Keratinocyte (primary cell): Measurements from ENCODE around the gene MRPS7. TPM values are rescaled to one million over a fixed set of nuclear protein-coding genes. Genes with fewer than 3 reads are reported as not detected.
A peak's percentile ranks its signal among the peaks of the same experiment; 100 is the strongest.

ENCODE experiments used
- DNase-seq: peaks from one replicate; pipeline ENCODE4 v3.0.0-alpha.2; 2011; ENCODE audit warnings: low read depth, missing footprints, low spot score
- FAIRE-seq: peaks from 2 replicates; lab custom pipeline; 2011; peaks lifted over from hg19 to GRCh38; lab: Jason Lieb, UNC
- H2AFZ ChIP-seq: 2 replicates; pipeline ENCODE4 v1.6.0; 2012; ENCODE audit warnings: low read length, control low read depth, inconsistent platforms; ENCODE audit not compliant: control insufficient read depth
- H3K27ac ChIP-seq: 2 replicates; pipeline ENCODE4 v1.5.1; 2011; ENCODE audit warnings: low read length; ENCODE audit not compliant: control insufficient read depth, insufficient read depth
- H3K27me3 ChIP-seq: 3 replicates; pipeline ENCODE4 v1.6.0; 2011; ENCODE audit warnings: low read length; ENCODE audit not compliant: control insufficient read depth, insufficient read depth; ENCODE audit errors: extremely low read depth
- H3K36me3 ChIP-seq, 2 experiments: 2 replicates in 1 of 2; 3 replicates in 1 of 2; pipeline ENCODE4 v1.5.1; 2011; ENCODE audit warnings: low read length in 2 of 2, mild to moderate bottlenecking in 1 of 2; ENCODE audit not compliant: control insufficient read depth in 2 of 2, insufficient read depth in 2 of 2; ENCODE audit errors: extremely low read depth in 1 of 2
- H3K4me1 ChIP-seq: 3 replicates; pipeline ENCODE4 v1.5.1; 2011; ENCODE audit warnings: low read length; ENCODE audit not compliant: control insufficient read depth, insufficient read depth; ENCODE audit errors: extremely low read depth
- H3K4me2 ChIP-seq: 3 replicates; pipeline ENCODE4 v1.6.0; 2011; ENCODE audit warnings: low read depth, low read length; ENCODE audit not compliant: control insufficient read depth, insufficient read depth; ENCODE audit errors: extremely low read depth
- H3K4me3 ChIP-seq, 3 experiments: fragments of 200-600 bp in 1 of 3; sonication (generic) in 1 of 3; 2 replicates in 2 of 3; 3 replicates in 1 of 3; pipeline ENCODE4 v1.5.1; 2011 to 2016; ENCODE audit warnings: low read length in 3 of 3, mild to moderate bottlenecking in 3 of 3, control low read depth in 2 of 3, inconsistent platforms in 1 of 3, low read depth in 1 of 3, mixed read lengths in 1 of 3, mixed run types in 1 of 3, moderate library complexity in 1 of 3; ENCODE audit not compliant: control insufficient read depth in 2 of 3, insufficient read depth in 2 of 3; ENCODE audit errors: extremely low read depth in 1 of 3
- H3K79me2 ChIP-seq: 2 replicates; pipeline ENCODE4 v1.6.0; 2012; ENCODE audit warnings: low read length; ENCODE audit not compliant: control insufficient read depth, insufficient read depth
- H3K9ac ChIP-seq: 3 replicates; pipeline ENCODE4 v1.6.0; 2011; ENCODE audit warnings: low read length; ENCODE audit not compliant: control insufficient read depth, insufficient read depth; ENCODE audit errors: extremely low read depth
- H3K9me1 ChIP-seq: 3 replicates; pipeline ENCODE4 v1.6.0; 2011; ENCODE audit warnings: low read length; ENCODE audit not compliant: control insufficient read depth, insufficient read depth; ENCODE audit errors: extremely low read depth
- H3K9me3 ChIP-seq: 2 replicates; pipeline ENCODE4 v1.5.1; 2012; ENCODE audit warnings: low read depth, low read length; ENCODE audit not compliant: control insufficient read depth
- H4K20me1 ChIP-seq: 3 replicates; pipeline ENCODE4 v1.6.0; 2011; ENCODE audit warnings: low read length; ENCODE audit not compliant: control insufficient read depth, insufficient read depth; ENCODE audit errors: extremely low read depth
- EZH2 ChIP-seq: IDR thresholded peaks from one replicate; pipeline ENCODE4 v1.6.1; 2012; ENCODE audit warnings: inconsistent platforms, mild to moderate bottlenecking, low read length, moderate library complexity
- dilution Hi-C: fragments of 300-500 bp; cut with MboI; formaldehyde crosslinking; loops from one replicate; pipeline ENCODE4 v1.7.0; 2020; ENCODE audit warnings: low sequenced_read_pairs; ENCODE audit not compliant: extremely low pct_ligation_motif_present
- polyA plus RNA-seq, 5 experiments: library from polyadenylated mRNA; depleted of rRNA in 3 of 5; stranded (reverse) in 3 of 5; stranded (forward) in 1 of 5; unstranded in 1 of 5; fragments of >200 nt; gene quantifications; 1 replicate in 1 of 5; 2 replicates in 3 of 5; 3 replicates in 1 of 5; pipeline versions ENCODE4 v1.2.1 to v1.2.3, GENCODE V29; 2011 to 2012; ENCODE audit warnings: missing spikeins in 2 of 5, low read depth in 1 of 5, low replicate concordance in 1 of 5
- TF ChIP-seq, protein P1 (sequence below), 3 experiments: IDR thresholded peaks in 1 of 3; conservative IDR thresholded peaks in 1 of 3; optimal IDR thresholded peaks in 1 of 3; 2 replicates in 2 of 3; 3 replicates in 1 of 3; pipeline versions ENCODE3 to v1.5.1; 2011; ENCODE audit warnings: low read length in 3 of 3, mild to moderate bottlenecking in 3 of 3, moderate library complexity in 2 of 3, control low read depth in 1 of 3, inconsistent platforms in 1 of 3; ENCODE audit not compliant: insufficient read depth in 2 of 3; ENCODE audit errors: extremely low read depth in 1 of 3

The MRPS7 gene
- polyA plus RNA-seq, 1 donor (not counting 4 experiments of a cell fraction or from before 2014, with no cell fraction given) = 79.0 TPM

- Histone ChIP-seq H3K9me3 (no peaks in the 10 kb centered on the region), H3K4me3 (no peak overlapping the region), H3K9ac (no peak overlapping the region), H3K79me2 (peaks cover 8% of the 10 kb centered on the region), H3K27me3 (no peaks in the 10 kb centered on the region), H3K9me1 (no peaks in the 10 kb centered on the region), H3K27ac (no peak overlapping the region), H3K4me1 (peaks cover 18% of the 10 kb centered on the region), H3K4me2 (no peak overlapping the region), H2AFZ (no peak overlapping the region), H4K20me1 (no peaks in the 10 kb centered on the region), H3K36me3 (peaks cover 14 to 21% of the 10 kb centered on the region in 2 experiments)
- dilution Hi-C loops = no loop called here
- DNase-seq (no peak), FAIRE-seq (no peak)
- TF ChIP-seq EZH2 = no peak
- TF ChIP-seq, protein P1, sequence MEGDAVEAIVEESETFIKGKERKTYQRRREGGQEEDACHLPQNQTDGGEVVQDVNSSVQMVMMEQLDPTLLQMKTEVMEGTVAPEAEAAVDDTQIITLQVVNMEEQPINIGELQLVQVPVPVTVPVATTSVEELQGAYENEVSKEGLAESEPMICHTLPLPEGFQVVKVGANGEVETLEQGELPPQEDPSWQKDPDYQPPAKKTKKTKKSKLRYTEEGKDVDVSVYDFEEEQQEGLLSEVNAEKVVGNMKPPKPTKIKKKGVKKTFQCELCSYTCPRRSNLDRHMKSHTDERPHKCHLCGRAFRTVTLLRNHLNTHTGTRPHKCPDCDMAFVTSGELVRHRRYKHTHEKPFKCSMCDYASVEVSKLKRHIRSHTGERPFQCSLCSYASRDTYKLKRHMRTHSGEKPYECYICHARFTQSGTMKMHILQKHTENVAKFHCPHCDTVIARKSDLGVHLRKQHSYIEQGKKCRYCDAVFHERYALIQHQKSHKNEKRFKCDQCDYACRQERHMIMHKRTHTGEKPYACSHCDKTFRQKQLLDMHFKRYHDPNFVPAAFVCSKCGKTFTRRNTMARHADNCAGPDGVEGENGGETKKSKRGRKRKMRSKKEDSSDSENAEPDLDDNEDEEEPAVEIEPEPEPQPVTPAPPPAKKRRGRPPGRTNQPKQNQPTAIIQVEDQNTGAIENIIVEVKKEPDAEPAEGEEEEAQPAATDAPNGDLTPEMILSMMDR (optimal IDR thresholded peaks at IDR 0.05 in 1 of 3, IDR thresholded peaks at IDR 0.05 in 1 of 3, conservative IDR thresholded peaks at IDR 0.05 in 1 of 3; ENCODE audit: extremely low read depth in 1 of 3, insufficient read depth in 2 of 3, low read length in 3 of 3) = peak; percentile 45 to 62 (median 53)
These were observed 5.9 kb downstream of the MRPS7 start for GRCh38 chr17:75267411-75268232.

GRCh38 chr17:75269844-75270217 lies 8.2 kb downstream of the MRPS7 start:
- peaks cover 20% of the 10 kb centered on the region for H3K4me1 ChIP-seq
- H4K20me1 ChIP-seq = no peaks in the 10 kb centered on the region
- dilution Hi-C loops = no loop called here
- no peaks in the 10 kb centered on the region for H3K9me3 ChIP-seq
- H3K79me2 ChIP-seq = no peaks in the 10 kb centered on the region
- H3K27ac ChIP-seq = peak overlapping the region; percentile 41
- FAIRE-seq (no peak), DNase-seq (no peak)
- peak overlapping the region; percentile 75 for H3K9ac ChIP-seq
- peak overlapping the region; percentile 51 for H2AFZ ChIP-seq
- TF ChIP-seq, protein P1 (optimal IDR thresholded peaks at IDR 0.05 in 1 of 3, IDR thresholded peaks at IDR 0.05 in 1 of 3, conservative IDR thresholded peaks at IDR 0.05 in 1 of 3; ENCODE audit: extremely low read depth in 1 of 3, insufficient read depth in 2 of 3, low read length in 3 of 3) = no peak
- no peak for TF ChIP-seq EZH2
- peak overlapping the region; percentile 84 for H3K4me2 ChIP-seq
- peaks cover 18 to 22% of the 10 kb centered on the region in 2 experiments for H3K36me3 ChIP-seq
- peak overlapping the region; percentile 70 to 89 (median 72) for H3K4me3 ChIP-seq
- no peaks in the 10 kb centered on the region for H3K27me3 ChIP-seq
- H3K9me1 ChIP-seq = no peaks in the 10 kb centered on the region
